ENCODE results near the gene ESYT3.

Gene ESYT3

DNA sequence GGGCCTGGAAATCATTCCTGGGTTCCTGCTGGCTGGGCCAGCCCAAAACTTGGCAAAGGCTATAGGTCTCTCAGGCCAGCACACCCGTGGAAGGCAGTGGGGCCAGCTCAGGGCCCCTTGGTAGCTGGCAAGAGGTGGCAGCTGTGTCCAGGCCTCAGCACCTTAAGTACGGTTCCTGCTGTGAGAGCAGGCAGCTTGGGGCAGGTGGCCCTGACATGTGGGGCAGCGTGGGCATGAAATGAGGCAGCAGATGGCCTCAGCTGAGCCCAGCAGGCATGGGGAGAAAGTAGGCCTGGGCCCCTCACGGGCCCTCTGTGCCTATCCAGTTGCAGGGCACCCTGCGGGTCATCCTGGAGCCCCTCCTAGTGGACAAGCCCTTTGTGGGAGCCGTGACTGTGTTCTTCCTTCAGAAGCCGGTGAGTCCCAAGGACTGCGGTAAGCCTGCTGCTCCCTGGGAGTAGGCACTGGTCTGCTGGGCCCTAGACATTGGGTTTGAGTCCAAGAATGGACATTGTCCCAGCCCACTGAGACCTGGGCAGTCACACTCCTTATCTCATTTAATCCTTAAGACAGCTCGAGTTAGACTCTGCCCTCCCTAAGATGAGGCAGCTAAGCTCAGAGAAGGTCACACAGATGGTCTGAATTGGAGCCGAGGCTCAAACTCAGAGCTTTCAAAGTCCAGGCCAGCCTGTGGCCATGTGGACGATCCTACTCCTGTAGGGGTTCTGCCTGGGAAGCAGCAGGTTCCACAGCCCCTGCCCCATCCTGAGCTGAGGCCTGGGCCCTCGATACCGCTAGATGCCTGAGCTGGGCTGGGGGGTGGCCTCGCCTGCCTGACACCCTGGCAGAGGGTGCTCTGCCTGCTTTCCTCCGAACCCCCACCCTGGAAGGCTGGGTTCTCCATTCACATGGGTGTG lies 25.5 kb downstream of the ESYT3 start:
- TF ChIP-seq, protein P1, sequence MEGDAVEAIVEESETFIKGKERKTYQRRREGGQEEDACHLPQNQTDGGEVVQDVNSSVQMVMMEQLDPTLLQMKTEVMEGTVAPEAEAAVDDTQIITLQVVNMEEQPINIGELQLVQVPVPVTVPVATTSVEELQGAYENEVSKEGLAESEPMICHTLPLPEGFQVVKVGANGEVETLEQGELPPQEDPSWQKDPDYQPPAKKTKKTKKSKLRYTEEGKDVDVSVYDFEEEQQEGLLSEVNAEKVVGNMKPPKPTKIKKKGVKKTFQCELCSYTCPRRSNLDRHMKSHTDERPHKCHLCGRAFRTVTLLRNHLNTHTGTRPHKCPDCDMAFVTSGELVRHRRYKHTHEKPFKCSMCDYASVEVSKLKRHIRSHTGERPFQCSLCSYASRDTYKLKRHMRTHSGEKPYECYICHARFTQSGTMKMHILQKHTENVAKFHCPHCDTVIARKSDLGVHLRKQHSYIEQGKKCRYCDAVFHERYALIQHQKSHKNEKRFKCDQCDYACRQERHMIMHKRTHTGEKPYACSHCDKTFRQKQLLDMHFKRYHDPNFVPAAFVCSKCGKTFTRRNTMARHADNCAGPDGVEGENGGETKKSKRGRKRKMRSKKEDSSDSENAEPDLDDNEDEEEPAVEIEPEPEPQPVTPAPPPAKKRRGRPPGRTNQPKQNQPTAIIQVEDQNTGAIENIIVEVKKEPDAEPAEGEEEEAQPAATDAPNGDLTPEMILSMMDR (IDR thresholded peaks at IDR 0.05; ENCODE audit: unreplicated experiment in 3 of 3): no peak
- no peaks in the 10 kb centered on the region for H3K9me3 Mint-ChIP-seq
- H3K27me3 Mint-ChIP-seq (ENCODE audit: low read depth): peaks cover 23% of the 10 kb centered on the region
- no peak overlapping the region for H3K4me3 Mint-ChIP-seq
- peaks cover 28% of the 10 kb centered on the region for H3K4me1 Mint-ChIP-seq
- no peak overlapping the region for H3K27ac Mint-ChIP-seq
- no peaks in the 10 kb centered on the region for H3K36me3 Mint-ChIP-seq (ENCODE audit: low read depth)

DNA sequence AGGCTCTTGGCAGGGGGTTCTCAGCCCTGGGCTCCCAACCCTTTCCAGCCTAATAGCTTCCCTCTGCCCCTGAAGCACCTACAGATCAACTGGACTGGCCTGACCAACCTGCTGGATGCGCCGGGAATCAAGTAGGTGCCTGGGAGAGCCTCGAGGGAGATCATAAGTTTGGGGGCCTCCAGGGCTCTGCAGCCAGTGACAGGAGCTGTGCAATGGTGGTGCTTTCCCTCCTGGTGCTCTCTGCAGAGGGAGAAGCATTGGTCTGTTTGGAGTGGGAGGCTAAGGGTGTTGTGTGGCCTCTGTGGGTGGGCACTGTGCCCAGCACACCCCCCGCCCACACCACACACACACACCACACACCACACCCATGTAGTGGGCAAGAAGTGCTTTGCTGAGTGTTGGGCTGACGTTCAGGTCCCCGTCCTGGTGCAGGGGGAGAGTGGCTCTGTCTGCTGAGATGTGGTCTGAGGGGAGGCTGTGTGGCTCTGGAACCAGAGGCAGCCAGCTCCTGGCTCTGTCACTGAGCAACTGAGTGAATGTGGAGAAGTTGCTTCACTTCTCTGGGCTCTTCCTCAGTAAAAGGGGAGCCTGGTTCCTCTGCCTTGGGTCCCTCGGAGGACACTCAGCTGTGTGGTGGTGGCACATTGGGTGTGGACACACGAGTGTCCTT lies 26.3 kb downstream of the ESYT3 start:
- Mint-ChIP-seq H3K27me3 (ENCODE audit: low read depth) (peaks cover 19% of the 10 kb centered on the region), H3K4me3 (no peak overlapping the region), H3K9me3 (no peaks in the 10 kb centered on the region), H3K27ac (no peak overlapping the region), H3K36me3 (ENCODE audit: low read depth) (no peaks in the 10 kb centered on the region), H3K4me1 (peaks cover 35% of the 10 kb centered on the region)
- TF ChIP-seq, protein P1 (IDR thresholded peaks at IDR 0.05; ENCODE audit: unreplicated experiment in 3 of 3): no peak

DNA sequence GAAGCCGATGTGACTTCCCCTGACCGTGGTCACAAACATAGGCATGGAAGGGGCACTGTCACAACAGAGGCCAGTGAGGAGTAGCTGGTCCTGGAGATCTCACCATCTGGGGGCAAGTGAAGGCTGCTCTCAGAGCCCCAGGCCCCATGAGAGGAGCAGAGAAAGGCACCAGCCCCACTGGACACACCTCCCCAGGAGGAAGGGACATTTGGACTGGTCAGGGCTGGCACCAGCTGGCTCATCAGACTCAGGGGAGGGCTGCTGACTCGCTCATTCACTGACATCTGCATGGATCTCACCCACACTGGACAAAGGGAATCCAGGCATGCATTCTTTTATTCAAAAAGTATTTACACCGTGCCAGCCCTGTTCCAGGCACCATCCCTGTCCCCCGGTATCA lies 26.8 kb downstream of the ESYT3 start:
- TF ChIP-seq, protein P1 (IDR thresholded peaks at IDR 0.05; ENCODE audit: unreplicated experiment in 3 of 3): no peak
- no peak overlapping the region for H3K4me3 Mint-ChIP-seq
- peaks cover 19% of the 10 kb centered on the region for H3K27me3 Mint-ChIP-seq (ENCODE audit: low read depth)
- H3K27ac Mint-ChIP-seq: no peak overlapping the region
- peaks cover 41% of the 10 kb centered on the region for H3K4me1 Mint-ChIP-seq
- no peaks in the 10 kb centered on the region for H3K36me3 Mint-ChIP-seq (ENCODE audit: low read depth)
- H3K9me3 Mint-ChIP-seq: no peaks in the 10 kb centered on the region

DNA sequence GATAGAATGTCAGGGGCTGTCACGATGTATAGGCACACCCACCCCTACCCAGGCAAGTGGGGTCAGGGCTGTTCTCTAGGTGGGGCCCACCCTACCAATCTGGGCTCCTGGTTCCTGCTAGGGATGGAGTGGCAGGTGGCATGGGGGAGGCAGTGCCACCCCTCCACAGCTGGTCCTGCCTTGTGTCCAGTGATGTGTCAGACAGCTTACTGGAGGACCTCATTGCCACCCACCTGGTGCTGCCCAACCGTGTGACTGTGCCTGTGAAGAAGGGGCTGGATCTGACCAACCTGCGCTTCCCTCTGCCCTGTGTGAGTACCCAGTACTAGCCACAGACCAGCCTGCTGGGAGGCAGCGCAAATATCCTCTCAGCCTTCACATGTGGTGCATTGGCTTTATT lies 27.5 kb downstream of the ESYT3 start:
- Mint-ChIP-seq H3K9me3 (no peaks in the 10 kb centered on the region), H3K27ac (no peak overlapping the region), H3K27me3 (ENCODE audit: low read depth) (peaks cover 19% of the 10 kb centered on the region), H3K4me1 (peaks cover 47% of the 10 kb centered on the region), H3K36me3 (ENCODE audit: low read depth) (no peaks in the 10 kb centered on the region), H3K4me3 (no peak overlapping the region)
- TF ChIP-seq, protein P1 (IDR thresholded peaks at IDR 0.05; ENCODE audit: unreplicated experiment in 3 of 3): no peak

DNA sequence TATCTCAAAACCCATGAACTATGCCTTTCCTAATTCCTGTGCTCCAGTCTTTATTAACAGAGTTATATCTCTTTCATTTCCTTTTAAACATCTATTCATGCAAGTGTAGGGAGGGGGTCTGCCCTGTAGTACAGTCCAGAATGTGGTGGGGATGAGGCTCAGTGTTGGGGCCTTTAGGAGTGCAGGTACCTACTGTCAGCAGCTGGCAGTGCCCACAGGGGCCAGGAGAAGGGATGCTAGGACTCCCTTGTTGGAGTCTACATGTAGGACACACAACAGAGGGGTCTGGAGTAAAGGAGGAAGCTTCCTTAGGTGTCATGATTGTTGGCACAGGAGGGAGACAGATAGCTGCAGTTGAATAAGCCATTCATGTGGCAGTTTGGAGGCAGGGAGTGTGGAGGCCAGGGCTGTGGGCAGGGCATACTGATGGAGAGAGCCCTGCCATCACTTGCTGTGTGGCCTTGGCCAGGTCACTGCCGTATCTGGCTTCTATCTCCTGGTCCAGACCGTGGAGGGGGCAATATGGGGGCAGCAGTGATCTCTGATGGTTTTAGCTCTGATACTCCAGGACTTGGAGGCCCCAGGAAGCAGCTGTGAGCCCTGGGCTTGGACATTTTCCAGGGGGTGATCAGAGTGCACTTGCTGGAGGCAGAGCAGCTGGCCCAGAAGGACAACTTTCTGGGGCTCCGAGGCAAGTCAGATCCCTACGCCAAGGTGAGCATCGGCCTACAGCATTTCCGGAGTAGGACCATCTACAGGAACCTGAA lies 29.5 kb downstream of the ESYT3 start:
- Mint-ChIP-seq H3K27me3 (ENCODE audit: low read depth) (peaks cover 9% of the 10 kb centered on the region), H3K27ac (no peak overlapping the region), H3K4me3 (no peak overlapping the region), H3K4me1 (peaks cover 41% of the 10 kb centered on the region), H3K9me3 (no peaks in the 10 kb centered on the region), H3K36me3 (ENCODE audit: low read depth) (no peaks in the 10 kb centered on the region)
- TF ChIP-seq, protein P1 (IDR thresholded peaks at IDR 0.05; ENCODE audit: unreplicated experiment in 3 of 3): no peak
